ENCODE results near the gene PCDHA11.

- TF ChIP-seq POLR2A (IDR thresholded peaks at IDR 0.05) (no peak), CTCF (IDR thresholded peaks at IDR 0.05) (no peak)
Measured at GRCh38 chr5:140882591-140882899, 13.8 kb downstream of the PCDHA11 start.

Data from esophagus squamous epithelium (tissue), 4 donors.